Vagina (tissue), 2 donors: ENCODE data around the gene SENP2.

ENCODE experiments used
- CTCF ChIP-seq, 3 experiments: fragments of 450-650 bp in 2 of 3; fragments of 200-600 bp in 1 of 3; sonication (generic) in 1 of 3; IDR thresholded peaks; one replicate each; pipeline ENCODE4 v1.5.1; 2017 to 2019; ENCODE audit warnings: antibody characterized with exemption in 3 of 3, mild to moderate bottlenecking in 2 of 3, moderate library complexity in 2 of 3
- POLR2A ChIP-seq, 2 donors: fragments of 450-650 bp; IDR thresholded peaks; one replicate each; pipeline ENCODE4 v1.6.1; 2017; ENCODE audit warnings: antibody characterized with exemption in 2 of 2, mild to moderate bottlenecking in 2 of 2, moderate library complexity in 2 of 2

- TF ChIP-seq CTCF (IDR thresholded peaks at IDR 0.05) (peak in 1 of 3 experiments; percentile 34), POLR2A (IDR thresholded peaks at IDR 0.05) (peak; percentile 54 to 79)
Measured at GRCh38 chr3:185585859-185586685, at the start of gene SENP2.
